ENCODE measurements around the gene FBXL16. TPM values are rescaled to one million over a fixed set of nuclear protein-coding genes. Genes with fewer than 3 reads are reported as not detected.

FBXL16 gene
- total and polyA plus RNA-seq, 2 experiments from 2014 or later = 0.07 to 0.28 TPM

DNA sequence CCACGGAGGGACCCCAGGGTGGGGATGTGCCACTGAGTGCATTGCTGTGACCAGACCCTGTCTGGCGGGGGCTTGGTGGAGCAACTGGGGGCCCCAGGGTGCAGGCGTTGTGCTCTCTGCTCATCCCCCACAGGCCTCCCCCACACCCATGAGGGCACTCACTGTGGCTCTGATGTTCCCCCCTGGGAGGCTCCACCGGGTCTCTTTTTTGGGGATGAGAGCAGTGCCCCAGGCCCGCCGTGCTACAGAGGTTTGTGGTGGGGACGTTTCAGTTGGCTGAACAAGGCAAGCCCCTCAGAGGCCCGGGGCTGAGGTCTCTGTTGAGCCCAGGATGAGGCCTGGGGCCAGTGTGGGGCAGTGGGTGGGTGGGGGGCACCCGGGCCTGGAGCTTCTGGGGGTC lies 18.1 kb upstream of the FBXL16 start:
- Histone ChIP-seq H3K4me3 (no peak overlapping the region), H3K4me1 (ENCODE audit: insufficient read depth) (peaks cover 30% of the 10 kb centered on the region)

GRCh38 chr16:722835-723633 lies 17.4 kb upstream of the FBXL16 start:
- no peaks in the 10 kb centered on the region for H3K9me3 ChIP-seq (ENCODE audit: low read depth)
- no peak for DNase-seq (ENCODE audit: low spot score)
- H3K4me2 ChIP-seq = no peak overlapping the region
- no peaks in the 10 kb centered on the region for H3K9me2 ChIP-seq (replicated peaks; ENCODE audit: insufficient read depth)
- H3K27me3 ChIP-seq = peaks cover 7% of the 10 kb centered on the region
- TF ChIP-seq EZH2 (IDR thresholded peaks at IDR 0.05; ENCODE audit: borderline replicate concordance) (no peak), CTCF (IDR thresholded peaks at IDR 0.05; ENCODE audit: poor library complexity) (no peak), EZH2phosphoT487 (IDR thresholded peaks at IDR 0.05; ENCODE audit: low read depth, severe bottlenecking, unreplicated experiment) (no peak)
- peaks cover 25% of the 10 kb centered on the region for H3K4me1 ChIP-seq (ENCODE audit: insufficient read depth)
- peaks cover 11% of the 10 kb centered on the region for H4K20me1 ChIP-seq (ENCODE audit: insufficient read depth, poor library complexity, severe bottlenecking)
- no peaks in the 10 kb centered on the region for H3K36me3 ChIP-seq (replicated peaks; ENCODE audit: insufficient read depth, low read depth)
- no peak overlapping the region for H2AFZ ChIP-seq
- WGBS (ENCODE audit: low lambda C conversion rate, missing lambda C conversion rate) = 93% methylated on average over 24 of the region's 24 CpGs
- no peaks in the 10 kb centered on the region for H3K79me2 ChIP-seq
- no peak overlapping the region for H3K4me3 ChIP-seq
- H3K27ac ChIP-seq = no peak overlapping the region

More for the DNA sequence above, 18.1 kb upstream of the FBXL16 start:
- no peak overlapping the region for H2AFZ ChIP-seq
- H3K79me2 ChIP-seq = no peaks in the 10 kb centered on the region
- no peak overlapping the region for H3K27ac ChIP-seq
- WGBS (ENCODE audit: low lambda C conversion rate, missing lambda C conversion rate) = 96% methylated on average over 9 of the region's 9 CpGs
- no peak overlapping the region for H3K4me2 ChIP-seq
- no peak for TF ChIP-seq CTCF (IDR thresholded peaks at IDR 0.05; ENCODE audit: poor library complexity)
- no peak for TF ChIP-seq EZH2 (IDR thresholded peaks at IDR 0.05; ENCODE audit: borderline replicate concordance)
- no peak for TF ChIP-seq EZH2phosphoT487 (IDR thresholded peaks at IDR 0.05; ENCODE audit: low read depth, severe bottlenecking, unreplicated experiment)
- no peaks in the 10 kb centered on the region for H3K36me3 ChIP-seq (replicated peaks; ENCODE audit: insufficient read depth, low read depth)
- no peaks in the 10 kb centered on the region for H3K9me2 ChIP-seq (replicated peaks; ENCODE audit: insufficient read depth)
- peaks cover 7% of the 10 kb centered on the region for H3K27me3 ChIP-seq
- DNase-seq (ENCODE audit: low spot score) = no peak
- peaks cover 11% of the 10 kb centered on the region for H4K20me1 ChIP-seq (ENCODE audit: insufficient read depth, poor library complexity, severe bottlenecking)
- H3K9me3 ChIP-seq (ENCODE audit: low read depth) = no peaks in the 10 kb centered on the region

- no peaks in the 10 kb centered on the region for H3K79me2 ChIP-seq
- WGBS (ENCODE audit: low lambda C conversion rate, missing lambda C conversion rate) = 96% methylated on average over 37 of the region's 51 CpGs
- H3K4me2 ChIP-seq = peak overlapping the region; percentile 100
- H3K4me1 ChIP-seq (ENCODE audit: insufficient read depth) = peaks cover 14% of the 10 kb centered on the region
- H3K9me2 ChIP-seq (replicated peaks; ENCODE audit: insufficient read depth) = no peaks in the 10 kb centered on the region
- TF ChIP-seq EZH2 (IDR thresholded peaks at IDR 0.05; ENCODE audit: borderline replicate concordance) = no peak
- TF ChIP-seq CTCF (IDR thresholded peaks at IDR 0.05; ENCODE audit: poor library complexity) = no peak
- no peak for TF ChIP-seq EZH2phosphoT487 (IDR thresholded peaks at IDR 0.05; ENCODE audit: low read depth, severe bottlenecking, unreplicated experiment)
- H3K9me3 ChIP-seq (ENCODE audit: low read depth) = no peaks in the 10 kb centered on the region
- DNase-seq (ENCODE audit: low spot score) = no peak
- H3K27me3 ChIP-seq = peaks cover 4% of the 10 kb centered on the region
- H3K27ac ChIP-seq = peak overlapping the region; percentile 96
- no peak overlapping the region for H3K4me3 ChIP-seq
- no peak overlapping the region for H2AFZ ChIP-seq
- H3K36me3 ChIP-seq (replicated peaks; ENCODE audit: insufficient read depth, low read depth) = no peaks in the 10 kb centered on the region
- H4K20me1 ChIP-seq (ENCODE audit: insufficient read depth, poor library complexity, severe bottlenecking) = peaks cover 11% of the 10 kb centered on the region
Observed at GRCh38 chr16:721765-722540, 16.4 kb upstream of the FBXL16 start.
